HEK293T (cell line): ENCODE results near the gene RAB11A.

Experiments used
- CTCF ChIA-PET: fragments of 350-600 bp; formaldehyde crosslinking; extraction: SDS; loops from one replicate; lab custom pipeline; 2021; ENCODE audit warnings: antibody characterized with exemption, inconsistent platforms; lab: Yijun Ruan, JAX
- POLR2A ChIA-PET: fragments of 350-600 bp; formaldehyde crosslinking; extraction: SDS; loops from one replicate; lab custom pipeline; 2020; ENCODE audit warnings: antibody characterized with exemption, inconsistent platforms; lab: Yijun Ruan, JAX
- DNase-seq: peaks from one replicate; pipeline ENCODE4 v3.0.0; 2012; ENCODE audit warnings: mixed read lengths; ENCODE audit errors: extremely low spot score
- ARNT ChIP-seq: fragments of 450-650 bp; IDR thresholded peaks from 2 replicates; pipeline ENCODE4 v1.6.1; 2017; ENCODE audit warnings: mild to moderate bottlenecking
- BHLHE40 ChIP-seq: fragments of 450-650 bp; IDR thresholded peaks from 2 replicates; pipeline ENCODE4 v1.6.1; 2016; ENCODE audit warnings: mild to moderate bottlenecking, moderate library complexity, borderline replicate concordance
- CTBP1 ChIP-seq: fragments of 450-650 bp; IDR thresholded peaks from 2 replicates; pipeline ENCODE4 v1.6.1; 2016; ENCODE audit warnings: borderline replicate concordance
- ELF4 ChIP-seq: fragments of 450-650 bp; IDR thresholded peaks from 2 replicates; pipeline ENCODE4 v1.6.1; 2017; ENCODE audit warnings: antibody characterized with exemption
- FOXA1 ChIP-seq: fragments of 450-650 bp; IDR thresholded peaks from 2 replicates; pipeline ENCODE4 v1.6.1; 2016; ENCODE audit warnings: mild to moderate bottlenecking
- FOXK2 ChIP-seq: fragments of 450-650 bp; IDR thresholded peaks from 2 replicates; pipeline ENCODE4 v1.6.1; 2016; ENCODE audit warnings: mild to moderate bottlenecking
- FOXM1 ChIP-seq: fragments of 450-650 bp; IDR thresholded peaks from 2 replicates; pipeline ENCODE4 v1.6.1; 2017; ENCODE audit warnings: mild to moderate bottlenecking, borderline replicate concordance
- HDGF ChIP-seq: fragments of 450-650 bp; IDR thresholded peaks from 2 replicates; pipeline ENCODE4 v1.6.1; 2017; ENCODE audit warnings: antibody characterized with exemption, borderline replicate concordance
- L3MBTL2 ChIP-seq: fragments of 450-650 bp; conservative IDR thresholded peaks from 2 replicates; pipeline ENCODE4 v1.6.1; 2016; ENCODE audit warnings: mild to moderate bottlenecking
- LEF1 ChIP-seq: fragments of 450-650 bp; IDR thresholded peaks from 2 replicates; pipeline ENCODE4 v1.6.1; 2017; ENCODE audit warnings: mild to moderate bottlenecking, borderline replicate concordance
- NFRKB ChIP-seq: fragments of 450-650 bp; IDR thresholded peaks from 2 replicates; pipeline ENCODE4 v1.6.1; 2016; ENCODE audit warnings: mild to moderate bottlenecking, moderate library complexity
- SP1 ChIP-seq: fragments of 450-650 bp; IDR thresholded peaks from 2 replicates; pipeline ENCODE4 v1.6.1; 2017
- SUZ12 ChIP-seq: fragments of 450-650 bp; IDR thresholded peaks from 2 replicates; pipeline ENCODE4 v1.6.1; 2016; ENCODE audit warnings: mild to moderate bottlenecking
- TARDBP ChIP-seq: fragments of 450-650 bp; IDR thresholded peaks from 2 replicates; pipeline ENCODE4 v1.6.1; 2016
- ZNF384 ChIP-seq: fragments of 450-650 bp; IDR thresholded peaks from 2 replicates; pipeline ENCODE4 v1.6.1; 2016
- TF ChIP-seq, protein P1 (sequence below): fragments of 450-650 bp; IDR thresholded peaks from 2 replicates; pipeline ENCODE4 v1.6.1; 2016

Gene RAB11A

DNA sequence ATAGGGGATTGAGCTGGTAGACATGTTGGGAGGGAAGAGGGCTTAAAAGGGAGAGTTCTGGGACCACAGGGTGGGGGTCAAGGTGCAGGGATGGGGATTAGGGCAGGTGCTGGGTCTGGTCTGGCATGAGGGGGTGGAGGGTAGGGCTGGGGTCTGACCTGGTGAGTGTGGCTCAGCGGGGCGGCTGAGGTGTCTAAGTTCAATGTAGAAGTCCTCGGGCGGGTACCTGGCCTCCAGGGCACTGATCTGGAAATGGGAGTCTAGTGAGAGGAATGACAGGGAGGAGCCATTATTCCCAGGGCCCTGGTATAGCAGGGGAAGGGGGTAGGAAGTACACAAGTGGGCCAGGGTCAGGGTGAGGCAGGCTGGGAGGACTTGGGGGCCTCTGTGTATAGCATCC lies 39.6 kb downstream of the RAB11A start:
- ChIA-PET POLR2A (interaction anchor here (2.1 kb wide), 1 partner anchor 39 kb away, joined by 6 read pairs; the partner anchor contains the start of gene RAB11A), CTCF (no interaction called here)
- TF ChIP-seq ARNT (no peak), FOXA1 (no peak), HDGF (no peak), LEF1 (no peak), SP1 (no peak), L3MBTL2 (no peak), CTBP1 (no peak), ZNF384 (no peak), TARDBP (no peak), NFRKB (no peak)
- no peak for DNase-seq

DNA sequence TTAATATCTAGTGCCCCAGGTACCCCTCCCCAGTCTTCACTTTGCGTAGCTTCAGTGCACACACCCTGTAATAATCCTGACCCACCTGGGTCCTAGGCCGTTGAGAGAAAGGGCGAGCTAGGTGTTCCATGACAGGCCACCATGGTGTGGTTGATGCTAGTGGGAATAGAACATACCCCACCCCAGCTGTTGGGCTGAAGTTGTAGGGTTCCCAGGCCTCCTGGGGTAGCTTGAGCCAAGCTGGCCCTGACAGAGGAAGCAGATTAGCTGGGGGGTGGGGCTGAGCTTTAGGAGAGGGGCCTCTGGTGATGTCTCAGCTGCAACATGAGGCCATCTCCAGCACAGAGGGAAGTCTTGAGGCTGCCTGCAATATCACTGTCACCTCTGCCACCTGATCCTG lies 40.5 kb downstream of the RAB11A start:
- ChIA-PET POLR2A (interaction anchor here (0.9 to 2.1 kb wide), 2 partner anchors 40 to 299 kb away, joined by 3 to 6 read pairs; partner anchors contain the start of genes INTS14 and RAB11A), CTCF (interaction anchor here (0.6 to 0.8 kb wide), 2 partner anchors 9 to 105 kb away, joined by 3 read pairs; no protein-coding TSS in a partner anchor)
- DNase-seq: no peak
- no peak for TF ChIP-seq CTBP1
- no peak for TF ChIP-seq ZNF384
- no peak for TF ChIP-seq LEF1
- no peak for TF ChIP-seq FOXK2
- no peak for TF ChIP-seq BHLHE40
- no peak for TF ChIP-seq SUZ12
- TF ChIP-seq SP1: no peak
- TF ChIP-seq, protein P1, sequence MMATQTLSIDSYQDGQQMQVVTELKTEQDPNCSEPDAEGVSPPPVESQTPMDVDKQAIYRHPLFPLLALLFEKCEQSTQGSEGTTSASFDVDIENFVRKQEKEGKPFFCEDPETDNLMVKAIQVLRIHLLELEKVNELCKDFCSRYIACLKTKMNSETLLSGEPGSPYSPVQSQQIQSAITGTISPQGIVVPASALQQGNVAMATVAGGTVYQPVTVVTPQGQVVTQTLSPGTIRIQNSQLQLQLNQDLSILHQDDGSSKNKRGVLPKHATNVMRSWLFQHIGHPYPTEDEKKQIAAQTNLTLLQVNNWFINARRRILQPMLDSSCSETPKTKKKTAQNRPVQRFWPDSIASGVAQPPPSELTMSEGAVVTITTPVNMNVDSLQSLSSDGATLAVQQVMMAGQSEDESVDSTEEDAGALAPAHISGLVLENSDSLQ: no peak
- no peak for TF ChIP-seq ARNT
- no peak for TF ChIP-seq L3MBTL2
- no peak for TF ChIP-seq FOXM1
- no peak for TF ChIP-seq TARDBP
- TF ChIP-seq ELF4: no peak
- no peak for TF ChIP-seq NFRKB
- no peak for TF ChIP-seq FOXA1
- TF ChIP-seq HDGF: no peak

GRCh38 chr15:65910341-65910740 lies 41.0 kb downstream of the RAB11A start:
- POLR2A ChIA-PET: interaction anchor here (2.1 kb wide), 1 partner anchor 41 kb away, joined by 6 read pairs; the partner anchor contains the start of gene RAB11A
- TF ChIP-seq NFRKB: no peak
- CTCF ChIA-PET: interaction anchor here (0.8 to 0.9 kb wide), 2 partner anchors 8 to 9 kb away, joined by 3 to 4 read pairs; no protein-coding TSS in a partner anchor
- DNase-seq: no peak

DNA sequence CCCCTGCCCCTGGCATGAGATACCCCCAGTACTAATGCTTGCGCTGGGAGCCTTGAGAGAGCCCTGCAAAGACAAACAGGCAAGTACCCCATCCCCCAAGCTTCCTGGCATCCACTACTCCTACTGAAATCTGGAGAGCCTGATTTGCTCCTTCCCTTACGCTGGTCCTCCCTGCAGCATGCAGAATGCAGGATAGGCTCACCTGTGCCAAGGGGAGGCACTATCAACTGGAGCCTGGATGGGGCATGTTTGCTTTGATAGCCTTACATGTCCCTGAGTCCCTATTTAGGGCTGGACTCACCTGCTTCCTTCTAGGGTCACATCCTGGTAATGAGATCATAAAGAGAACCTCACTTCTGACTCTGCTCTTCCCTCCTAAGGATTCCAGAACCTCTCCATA lies 42.9 kb downstream of the RAB11A start:
- TF ChIP-seq, protein P1: no peak
- TF ChIP-seq ELF4: no peak
- TF ChIP-seq CTBP1: no peak
- no peak for TF ChIP-seq HDGF
- TF ChIP-seq L3MBTL2: no peak
- no peak for TF ChIP-seq SUZ12
- TF ChIP-seq TARDBP: no peak
- TF ChIP-seq ARNT: no peak
- no peak for TF ChIP-seq ZNF384
- TF ChIP-seq FOXA1: no peak
- no peak for TF ChIP-seq LEF1
- no peak for TF ChIP-seq SP1
- ChIA-PET CTCF (interaction anchor here (0.6 kb wide), 1 partner anchor 9 kb away, joined by 3 read pairs; no protein-coding TSS in a partner anchor), POLR2A (no interaction called here)
- no peak for DNase-seq

- ChIA-PET POLR2A (no interaction called here), CTCF (interaction anchor here (0.6 kb wide), 1 partner anchor 277 kb away, joined by 3 read pairs; no protein-coding TSS in a partner anchor)
- no peak for DNase-seq
- no peak for TF ChIP-seq SUZ12
- TF ChIP-seq SP1: no peak
- TF ChIP-seq NFRKB: no peak
- TF ChIP-seq, protein P1: no peak
- no peak for TF ChIP-seq FOXA1
- TF ChIP-seq LEF1: no peak
- no peak for TF ChIP-seq FOXK2
- no peak for TF ChIP-seq CTBP1
- TF ChIP-seq BHLHE40: no peak
- no peak for TF ChIP-seq TARDBP
- no peak for TF ChIP-seq HDGF
- TF ChIP-seq FOXM1: no peak
- TF ChIP-seq ARNT: no peak
- no peak for TF ChIP-seq ZNF384
- no peak for TF ChIP-seq L3MBTL2
Measured at GRCh38 chr15:65913631-65914199, 44.4 kb downstream of the RAB11A start.

DNA sequence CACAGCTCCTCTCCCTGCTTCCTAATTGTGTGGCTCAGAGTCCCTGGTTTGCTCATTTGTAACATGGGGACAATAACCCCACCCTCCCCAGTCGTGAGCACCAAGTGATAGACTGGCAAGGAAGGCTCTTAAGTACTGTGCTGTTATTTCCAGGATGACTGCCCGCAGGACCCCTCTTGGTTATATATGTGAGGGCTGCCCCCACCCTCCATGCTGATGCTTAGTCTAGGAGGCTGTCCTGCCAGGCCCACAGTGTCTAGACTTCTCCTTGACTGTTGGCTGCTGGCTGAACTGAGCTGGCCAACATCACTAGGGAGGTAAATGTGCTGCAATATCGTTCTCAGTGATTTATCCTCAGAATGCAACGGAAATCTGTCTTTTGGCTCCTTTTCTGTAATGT lies 45.1 kb downstream of the RAB11A start:
- ChIA-PET POLR2A (no interaction called here), CTCF (no interaction called here)
- no peak for DNase-seq
- TF ChIP-seq ZNF384 (no peak), NFRKB (no peak), L3MBTL2 (no peak), LEF1 (no peak), ARNT (no peak), HDGF (no peak), FOXA1 (no peak), ELF4 (no peak), FOXM1 (no peak), SP1 (no peak), TARDBP (no peak), SUZ12 (no peak), BHLHE40 (no peak), CTBP1 (no peak), FOXK2 (no peak)
- TF ChIP-seq, protein P1: no peak
